WERI-Rb-1 (cell line): ENCODE data around the gene GPR156.

Experiments used
- DNase-seq: peaks from one replicate; pipeline ENCODE4 v3.0.0-alpha.2; 2020
- H3K27ac ChIP-seq: fragments of 250-450 bp; sonication (Bioruptor Pico); 2 replicates; pipeline ENCODE4 v1.5.1; 2020; ENCODE audit warnings: mild to moderate bottlenecking, moderate library complexity
- H3K27me3 ChIP-seq: fragments of 250-450 bp; sonication (Bioruptor Pico); 2 replicates; pipeline ENCODE4 v1.5.1; 2021; ENCODE audit warnings: mild to moderate bottlenecking, low read depth, moderate library complexity; ENCODE audit not compliant: insufficient read depth, severe bottlenecking
- H3K36me3 ChIP-seq: fragments of 250-450 bp; sonication (Bioruptor Pico); 2 replicates; pipeline ENCODE4 v1.5.1; 2020; ENCODE audit warnings: mild to moderate bottlenecking, moderate library complexity
- H3K4me3 ChIP-seq: 2 replicates; pipeline ENCODE4 v1.5.1; 2011; ENCODE audit warnings: low read depth, mild to moderate bottlenecking, control low read depth, low read length
- H3K9me3 ChIP-seq: fragments of 250-450 bp; sonication (Bioruptor Pico); 2 replicates; pipeline ENCODE4 v1.5.1; 2021; ENCODE audit warnings: mild to moderate bottlenecking, moderate library complexity; ENCODE audit not compliant: severe bottlenecking
- CTCF ChIP-seq: IDR thresholded peaks from 2 replicates; pipeline ENCODE4 v1.5.1; 2011; ENCODE audit warnings: low read depth, mild to moderate bottlenecking, control low read depth, inconsistent platforms, low read length

Gene GPR156

GRCh38 chr3:120177707-120178306 is 107.2 kb downstream of the GPR156 start:
- no peaks in the 10 kb centered on the region for H3K27me3 ChIP-seq
- no peak overlapping the region for H3K27ac ChIP-seq
- DNase-seq = no peak
- no peak for TF ChIP-seq CTCF
- no peak overlapping the region for H3K4me3 ChIP-seq
- no peaks in the 10 kb centered on the region for H3K9me3 ChIP-seq
- no peaks in the 10 kb centered on the region for H3K36me3 ChIP-seq

GRCh38 chr3:120177151-120177550 is 107.9 kb downstream of the GPR156 start:
- Histone ChIP-seq H3K36me3 (no peaks in the 10 kb centered on the region), H3K9me3 (no peaks in the 10 kb centered on the region), H3K27ac (no peak overlapping the region), H3K4me3 (no peak overlapping the region), H3K27me3 (no peaks in the 10 kb centered on the region)
- DNase-seq = no peak
- no peak for TF ChIP-seq CTCF

GRCh38 chr3:120174811-120175539 is 110.0 kb downstream of the GPR156 start:
- H3K4me3 ChIP-seq = no peak overlapping the region
- H3K27ac ChIP-seq = no peak overlapping the region
- no peaks in the 10 kb centered on the region for H3K27me3 ChIP-seq
- H3K36me3 ChIP-seq = no peaks in the 10 kb centered on the region
- TF ChIP-seq CTCF = no peak
- no peak for DNase-seq
- H3K9me3 ChIP-seq = no peaks in the 10 kb centered on the region

GRCh38 chr3:120173056-120173675 is 111.9 kb downstream of the GPR156 start:
- H3K9me3 ChIP-seq = no peaks in the 10 kb centered on the region
- DNase-seq = no peak
- no peaks in the 10 kb centered on the region for H3K36me3 ChIP-seq
- H3K27me3 ChIP-seq = no peaks in the 10 kb centered on the region
- H3K4me3 ChIP-seq = no peak overlapping the region
- TF ChIP-seq CTCF = no peak
- no peak overlapping the region for H3K27ac ChIP-seq

- no peak for DNase-seq
- no peak overlapping the region for H3K27ac ChIP-seq
- no peaks in the 10 kb centered on the region for H3K27me3 ChIP-seq
- no peak for TF ChIP-seq CTCF
- H3K36me3 ChIP-seq = no peaks in the 10 kb centered on the region
- H3K9me3 ChIP-seq = no peaks in the 10 kb centered on the region
- no peak overlapping the region for H3K4me3 ChIP-seq
Measured at GRCh38 chr3:120172070-120172469, 113.0 kb downstream of the GPR156 start.
